Liver (tissue), 9 donors: ENCODE measurements around the gene PTPMT1. TPM values are rescaled to one million over a fixed set of nuclear protein-coding genes. Genes with fewer than 3 reads are reported as not detected.
A peak's percentile ranks its signal among the peaks of the same experiment; 100 is the strongest.

ENCODE experiments used
- DNase-seq: peaks from one replicate; pipeline ENCODE4 v3.0.0-alpha.2; 2017; ENCODE audit warnings: low spot score
- H3K27ac ChIP-seq, 2 donors: one replicate each; pipeline ENCODE4 v1.7.0; 2013; ENCODE audit warnings: inconsistent platforms in 2 of 2, low read length in 2 of 2, control low read depth in 1 of 2, low read depth in 1 of 2, mild to moderate bottlenecking in 1 of 2
- H3K27me3 ChIP-seq, 4 donors: one replicate each; pipeline versions ENCODE4 v1.6.1 to v1.7.0; 2013; ENCODE audit warnings: low read length in 3 of 4, inconsistent platforms in 1 of 4, mild to moderate bottlenecking in 1 of 4, moderate library complexity in 1 of 4; ENCODE audit not compliant: control insufficient read depth in 4 of 4, insufficient read depth in 4 of 4
- H3K36me3 ChIP-seq, 4 donors: one replicate each; pipeline versions ENCODE4 v1.6.1 to v1.7.0; 2013; ENCODE audit warnings: low read length in 3 of 4, mild to moderate bottlenecking in 3 of 4, low read depth in 1 of 4, moderate library complexity in 1 of 4; ENCODE audit not compliant: control insufficient read depth in 4 of 4, insufficient read depth in 3 of 4
- H3K4me1 ChIP-seq, 4 donors: one replicate each; pipeline versions ENCODE4 v1.6.1 to v1.7.0; 2013; ENCODE audit warnings: low read length in 3 of 4, mild to moderate bottlenecking in 3 of 4, moderate library complexity in 1 of 4; ENCODE audit not compliant: control insufficient read depth in 4 of 4, insufficient read depth in 4 of 4
- H3K4me3 ChIP-seq, 3 donors: one replicate each; pipeline versions ENCODE4 v1.6.1 to v1.7.0; 2013; ENCODE audit warnings: low read length in 3 of 3, control low read depth in 1 of 3, low read depth in 1 of 3, mild to moderate bottlenecking in 1 of 3
- H3K9ac ChIP-seq, 2 donors: one replicate each; pipeline ENCODE4 v1.7.0; 2013; ENCODE audit warnings: low read length in 2 of 2, mild to moderate bottlenecking in 2 of 2, moderate library complexity in 2 of 2, control low read depth in 1 of 2, low read depth in 1 of 2
- H3K9me3 ChIP-seq, 4 donors: one replicate each; pipeline versions ENCODE4 v1.6.1 to v1.7.0; 2013; ENCODE audit warnings: low read length in 3 of 4; ENCODE audit not compliant: control insufficient read depth in 4 of 4
- ATF3 ChIP-seq: IDR thresholded peaks from 2 replicates; pipeline ENCODE4 v1.6.1; 2016; ENCODE audit warnings: antibody characterized with exemption
- CTCF ChIP-seq: fragments of 150-350 bp; IDR thresholded peaks from 2 replicates; pipeline ENCODE4 v1.5.1; 2017; ENCODE audit warnings: improper control_type of control experiment, low read depth, low read length; ENCODE audit not compliant: missing input control
- EGR1 ChIP-seq, 2 donors: IDR thresholded peaks; 2 replicates each; pipeline ENCODE4 v1.6.1; 2016 to 2018; ENCODE audit warnings: antibody characterized with exemption in 2 of 2, low read depth in 2 of 2
- FOXA1 ChIP-seq: IDR thresholded peaks from 2 replicates; pipeline ENCODE4 v1.6.1; 2016; ENCODE audit warnings: antibody characterized with exemption
- FOXA2 ChIP-seq: IDR thresholded peaks from 2 replicates; pipeline ENCODE4 v1.6.1; 2016; ENCODE audit warnings: antibody characterized with exemption
- GABPA ChIP-seq, 2 donors: IDR thresholded peaks in 1 of 2; conservative IDR thresholded peaks in 1 of 2; 2 replicates each; pipeline ENCODE4 v1.6.1; 2016; ENCODE audit warnings: antibody characterized with exemption in 2 of 2, mild to moderate bottlenecking in 1 of 2, moderate library complexity in 1 of 2
- HNF4A ChIP-seq, 2 donors: conservative IDR thresholded peaks; 2 replicates each; pipeline ENCODE4 v1.6.1; 2016; ENCODE audit warnings: antibody characterized with exemption in 2 of 2, mild to moderate bottlenecking in 2 of 2
- HNF4G ChIP-seq: IDR thresholded peaks from 2 replicates; pipeline ENCODE4 v1.6.1; 2016; ENCODE audit warnings: antibody characterized with exemption
- JUND ChIP-seq, 2 donors: IDR thresholded peaks; 2 replicates each; pipeline ENCODE4 v1.6.1; 2016; ENCODE audit warnings: antibody characterized with exemption in 2 of 2
- MAX ChIP-seq: IDR thresholded peaks from 2 replicates; pipeline ENCODE4 v1.6.1; 2016; ENCODE audit warnings: antibody characterized with exemption
- NR2F2 ChIP-seq: IDR thresholded peaks from 2 replicates; pipeline ENCODE4 v1.6.1; 2016; ENCODE audit warnings: antibody characterized with exemption
- RAD21 ChIP-seq, 2 donors: IDR thresholded peaks; 2 replicates each; pipeline ENCODE4 v1.6.1; 2016; ENCODE audit warnings: antibody characterized with exemption in 2 of 2, mild to moderate bottlenecking in 2 of 2
- REST ChIP-seq: IDR thresholded peaks from 2 replicates; pipeline ENCODE4 v1.6.1; 2016; ENCODE audit warnings: antibody characterized with exemption, mild to moderate bottlenecking
- RXRA ChIP-seq, 2 donors: IDR thresholded peaks; 2 replicates each; pipeline ENCODE4 v1.6.1; 2017 to 2018; ENCODE audit warnings: antibody characterized with exemption in 2 of 2, mild to moderate bottlenecking in 1 of 2
- SP1 ChIP-seq: IDR thresholded peaks from 2 replicates; pipeline ENCODE4 v1.6.1; 2018; ENCODE audit warnings: antibody characterized with exemption, mild to moderate bottlenecking
- TAF1 ChIP-seq: conservative IDR thresholded peaks from 2 replicates; pipeline ENCODE4 v1.6.1; 2016; ENCODE audit warnings: antibody characterized with exemption, mild to moderate bottlenecking
- YY1 ChIP-seq: IDR thresholded peaks from 2 replicates; pipeline ENCODE4 v1.6.1; 2016; ENCODE audit warnings: antibody characterized with exemption, mild to moderate bottlenecking
- ZBTB33 ChIP-seq: IDR thresholded peaks from 2 replicates; pipeline ENCODE4 v1.6.1; 2016; ENCODE audit warnings: antibody characterized with exemption
- WGBS: extraction: QIAGEN DNeasy Blood & Tissue Kit; methylation state at CpG from one replicate; pipeline ENCODE4 v1.1.7; 2013; 5-methylcytosine and 5-hydroxymethylcytosine counted together
- polyA plus RNA-seq, 2 donors: library from polyadenylated mRNA; stranded (reverse) in 1 of 2; unstranded in 1 of 2; fragments of 200-250 nt in 1 of 2; fragments of >200 nt in 1 of 2; fragmentation: Nextera tagmentation in 1 of 2; extraction: Ambion mirVana in 1 of 2; gene quantifications; one replicate each; pipeline versions ENCODE4 v1.2.1 to v1.2.3, GENCODE V29; 2013 to 2015
- total RNA-seq, 2 donors: library from RNA; depleted of rRNA; stranded (reverse); fragments of >200 nt; gene quantifications; one replicate each; pipeline ENCODE4 v1.2.3, GENCODE V29; 2014
- donor health status: healthy.
- donor health status: healthy.
- donor health status: healthy.
- donor health status: healthy.
- donor health status: healthy.

Gene PTPMT1
- total and polyA plus RNA-seq, 4 donors = 28.7 to 40.4 (median 33.5) TPM

DNA sequence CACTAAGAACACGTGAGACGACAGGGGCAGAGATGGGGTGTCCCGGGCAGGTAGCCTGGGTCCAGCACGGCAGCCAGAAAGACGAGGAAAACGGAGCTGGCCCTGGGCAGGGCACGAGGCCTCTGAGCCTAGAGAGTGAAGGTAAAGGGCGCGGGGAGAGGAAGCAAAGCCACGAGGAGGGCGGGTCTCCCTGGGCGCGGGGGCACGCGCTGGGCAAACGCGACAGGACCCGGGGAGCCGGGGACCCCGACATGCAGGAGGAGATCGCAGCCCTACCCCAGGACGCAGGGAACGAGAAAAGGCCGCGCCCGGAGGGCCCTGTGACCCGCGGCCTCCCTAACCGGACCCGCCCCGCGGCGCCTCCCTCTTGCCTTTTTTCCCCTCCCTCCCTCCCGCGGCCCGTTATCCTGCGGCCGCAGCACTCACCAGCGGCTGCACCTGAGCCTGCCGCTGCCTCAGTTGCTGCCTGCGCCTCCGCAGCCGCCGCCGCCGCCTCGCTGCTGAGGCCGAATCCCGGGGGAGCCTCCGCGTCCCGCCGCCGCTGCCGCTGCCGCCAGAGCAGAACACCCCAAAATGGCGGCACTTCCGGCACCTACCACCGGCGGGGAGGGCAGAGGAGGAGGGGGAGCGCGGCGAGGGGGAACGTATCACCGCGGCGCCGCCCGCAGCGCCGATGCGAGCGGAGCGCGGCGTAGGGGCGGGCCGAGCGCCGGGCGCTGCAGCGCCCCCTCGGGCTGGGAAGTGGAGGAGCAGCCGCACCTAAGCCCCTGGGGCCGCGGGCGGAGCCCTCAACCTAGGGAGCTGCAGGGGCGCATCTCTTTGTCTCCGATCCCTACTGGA lies 12.6 kb upstream of the PTPMT1 start, which contains the start of gene CELF1:
Gene CELF1, minus strand, starts transcription at position 567 of the 840 bp plus-strand sequence. CDS start 53,609 bp downstream, outside the sequence.
- peak; percentile 90 for DNase-seq
- H3K27me3 ChIP-seq = no peaks in the 10 kb centered on the region
- peak within 1 kb of the TSS; percentile 93 to 96 for H3K27ac ChIP-seq
- no peaks in the 10 kb centered on the region for H3K36me3 ChIP-seq
- TF ChIP-seq FOXA2 (no peak), HNF4A (conservative IDR thresholded peaks at IDR 0.05) (no peak), ATF3 (no peak), ZBTB33 (no peak), SP1 (no peak), HNF4G (no peak), JUND (IDR thresholded peaks at IDR 0.05) (no peak), RAD21 (IDR thresholded peaks at IDR 0.05) (peak; percentile 46 to 61), RXRA (IDR thresholded peaks at IDR 0.05) (no peak), YY1 (peak; percentile 96), FOXA1 (no peak), REST (peak; percentile 43), NR2F2 (no peak), GABPA (IDR thresholded peaks at IDR 0.05 in 1 of 2, conservative IDR thresholded peaks at IDR 0.05 in 1 of 2) (peak in 1 of 2 donors; percentile 79), TAF1 (no peak), CTCF (peak; percentile 88), MAX (no peak), EGR1 (IDR thresholded peaks at IDR 0.05; ENCODE audit: low read depth in 2 of 2) (no peak)
- H3K9ac ChIP-seq = peak within 1 kb of the TSS; percentile 93 to 96
- H3K4me3 ChIP-seq = peak within 1 kb of the TSS; percentile 84 to 96 (median 85)
- WGBS = under 1% methylated on average over 89 of the region's 89 CpGs
- no peaks in the 10 kb centered on the region for H3K9me3 ChIP-seq
- peaks cover 15 to 27% (median 25%) of the 10 kb centered on the region in 4 donors for H3K4me1 ChIP-seq
